HG02610 (cell line): ENCODE measurements around the gene THSD7A.

Experiments used
- ATAC-seq: cut with Tn5 transposase; IDR thresholded peaks from one replicate; pipeline ENCODE4 v1.9.1; 2021; ENCODE audit warnings: mild to moderate bottlenecking, moderate library complexity; ENCODE audit not compliant: unreplicated experiment

Gene THSD7A

DNA sequence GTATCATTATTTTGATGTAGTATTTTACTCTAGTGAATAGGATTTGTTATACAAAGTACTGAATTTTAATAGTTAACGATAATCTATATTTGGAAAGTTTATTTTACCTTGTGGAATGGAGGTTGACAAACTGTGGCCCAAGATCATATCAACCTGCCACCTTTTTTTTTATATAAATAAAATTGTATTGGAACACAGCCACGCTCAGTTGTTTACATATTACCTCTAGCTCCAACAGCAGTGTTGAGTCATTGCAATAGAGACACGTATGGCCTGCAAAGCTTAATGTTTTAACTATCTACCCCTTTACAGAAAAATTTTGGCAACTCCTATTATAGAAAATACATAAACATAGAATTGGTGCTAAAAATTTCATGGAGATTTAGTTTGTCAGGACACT, 239.3 kb downstream of the THSD7A start:
- ATAC-seq: no peak

DNA sequence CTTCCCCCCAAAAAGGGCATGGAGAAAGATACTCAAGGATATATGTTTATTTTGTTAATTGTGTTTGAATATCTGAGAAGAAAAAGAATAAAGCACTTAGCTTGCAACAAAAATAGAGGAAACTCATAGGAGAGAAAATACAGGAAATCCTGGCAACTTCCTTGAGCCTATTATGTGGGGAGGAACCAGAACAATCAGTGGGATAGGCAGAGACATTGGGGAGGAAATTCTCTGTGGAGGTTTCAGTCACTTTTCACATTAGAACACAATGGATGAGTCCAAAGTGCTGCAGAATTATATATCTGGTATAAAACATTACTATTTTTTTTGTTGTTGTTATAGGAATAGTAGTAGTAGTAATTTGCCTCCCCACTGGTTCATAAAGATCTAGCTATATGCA, 240.1 kb downstream of the THSD7A start:
- no peak for ATAC-seq

DNA sequence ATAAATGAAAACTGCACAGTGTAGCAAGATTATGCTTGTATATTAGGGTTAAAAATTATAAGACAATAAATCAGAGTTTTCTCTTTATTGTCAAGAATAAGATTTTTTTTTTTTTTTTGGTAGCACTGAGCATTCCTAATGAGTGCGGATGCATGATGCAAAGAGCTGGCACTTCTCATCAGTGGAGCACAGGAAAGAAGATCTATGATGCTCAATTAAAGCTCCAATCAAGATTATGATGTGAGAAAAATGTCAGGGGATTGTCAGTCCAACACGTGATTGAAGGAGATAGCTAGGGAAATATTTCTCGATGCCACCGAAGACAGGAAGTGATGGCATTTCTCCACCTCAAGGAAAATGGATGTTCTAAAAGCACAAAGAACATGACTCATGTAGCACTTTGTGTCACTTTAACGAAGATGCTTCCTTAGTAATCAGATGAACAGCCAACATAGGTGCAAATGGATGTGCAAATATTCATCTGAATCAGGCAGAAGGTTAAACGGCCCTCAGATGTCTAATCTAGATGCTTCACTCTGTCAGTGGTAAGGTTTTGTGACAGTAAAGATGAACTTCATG, 240.9 kb downstream of the THSD7A start:
- ATAC-seq: no peak

DNA sequence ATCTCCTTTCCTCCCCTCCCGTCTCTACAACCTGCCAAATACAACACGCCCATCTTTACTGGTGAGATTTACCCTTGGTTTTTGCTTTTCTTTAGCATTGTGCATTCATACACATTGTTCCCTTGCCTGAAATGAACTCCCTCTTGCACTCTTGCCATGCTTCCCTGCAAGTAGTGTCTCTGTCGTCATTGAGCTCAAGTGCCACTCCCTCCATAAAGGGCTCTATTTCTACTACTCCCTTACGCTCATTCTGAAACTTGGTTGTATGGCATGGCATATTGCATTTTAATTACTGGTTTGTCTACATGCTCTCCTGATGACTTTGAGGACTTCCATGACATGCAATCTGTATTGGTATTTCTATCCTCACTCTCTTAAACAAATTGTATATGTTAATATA, 242.7 kb downstream of the THSD7A start:
- ATAC-seq: no peak

DNA sequence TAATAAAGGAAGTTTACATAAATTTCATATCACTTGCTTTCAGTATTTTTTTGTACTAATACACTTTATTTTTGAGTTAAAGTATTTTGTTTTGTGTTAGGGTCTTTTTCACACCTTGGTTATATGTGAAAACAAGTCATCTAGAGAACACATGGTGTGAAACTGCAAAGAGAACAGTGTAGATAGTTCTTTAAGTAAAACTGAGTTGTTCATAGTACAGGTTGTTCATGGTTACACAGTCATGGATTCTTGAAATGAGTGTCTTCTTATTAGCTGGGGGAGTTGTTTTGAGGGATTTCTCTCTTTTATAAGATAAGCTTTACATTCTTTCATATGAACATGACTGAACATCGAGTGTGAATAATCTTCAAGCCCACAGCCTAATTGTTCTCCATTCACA, 244.2 kb downstream of the THSD7A start:
- ATAC-seq: peak; percentile 49

DNA sequence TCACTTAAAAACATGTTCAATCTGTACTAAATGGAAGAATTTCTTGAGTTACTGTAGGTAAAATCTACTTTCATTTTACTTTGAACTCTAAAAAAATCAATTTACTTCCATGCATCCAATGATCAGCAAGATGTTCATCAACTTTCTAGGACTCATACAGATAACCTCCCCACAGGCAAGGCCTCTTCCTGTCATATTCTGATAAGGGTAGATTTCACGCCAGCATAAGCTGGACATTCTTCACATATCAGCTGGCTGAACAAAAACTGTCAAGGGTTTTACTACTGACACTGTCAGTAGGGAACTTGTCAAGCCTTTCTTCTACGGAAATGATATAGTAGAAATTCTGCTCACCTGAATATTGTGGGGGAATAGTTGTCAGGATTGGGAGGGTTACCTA, 244.9 kb downstream of the THSD7A start:
- no peak for ATAC-seq

DNA sequence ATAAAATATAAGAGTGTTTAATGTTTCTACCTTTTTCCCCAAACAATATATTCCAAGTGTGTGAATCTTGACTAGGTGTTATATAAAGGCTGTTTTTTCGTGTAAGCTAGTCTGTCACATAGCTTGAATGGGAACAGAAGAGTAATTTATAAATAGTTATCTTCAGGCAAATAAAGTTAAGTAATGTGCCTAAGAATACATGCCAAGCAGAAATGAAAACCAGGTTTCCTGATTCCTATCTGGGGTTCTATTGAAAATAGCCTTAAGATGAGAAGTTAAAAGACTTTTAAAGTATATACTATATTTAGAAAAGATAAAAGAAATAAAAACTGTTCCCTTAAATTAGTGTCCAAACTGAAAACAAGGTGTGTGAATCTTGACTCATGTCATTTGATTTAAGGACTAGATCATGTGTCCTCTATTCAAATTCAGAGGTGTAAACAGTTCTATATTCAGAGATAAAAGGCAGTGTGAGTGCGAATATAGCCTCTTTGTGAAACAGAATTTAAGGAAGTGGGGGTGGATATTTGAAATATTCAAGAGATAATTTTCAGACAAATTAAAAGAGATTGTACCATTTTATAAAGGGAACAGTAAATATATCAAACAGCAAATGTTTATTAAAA, 247.5 kb downstream of the THSD7A start:
- no peak for ATAC-seq

DNA sequence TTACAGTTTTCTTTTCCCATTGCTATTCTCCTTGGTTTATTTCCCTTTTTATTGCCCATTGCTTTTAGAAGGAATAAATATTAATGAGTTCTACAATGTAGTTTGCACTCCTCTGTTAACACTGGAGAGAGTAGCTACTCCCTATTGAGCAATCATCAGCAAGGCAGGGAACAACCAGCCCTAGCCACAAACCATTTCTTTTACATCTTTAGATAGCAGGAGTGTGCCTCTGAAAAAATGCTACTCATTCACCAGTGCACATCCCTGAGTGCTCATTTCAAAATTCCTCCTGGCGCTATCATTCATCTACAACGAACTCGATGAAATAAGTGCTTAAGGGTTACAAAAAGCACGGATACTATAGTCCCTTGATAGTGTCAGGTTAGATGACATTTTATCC, 252.9 kb downstream of the THSD7A start:
- ATAC-seq: no peak

DNA sequence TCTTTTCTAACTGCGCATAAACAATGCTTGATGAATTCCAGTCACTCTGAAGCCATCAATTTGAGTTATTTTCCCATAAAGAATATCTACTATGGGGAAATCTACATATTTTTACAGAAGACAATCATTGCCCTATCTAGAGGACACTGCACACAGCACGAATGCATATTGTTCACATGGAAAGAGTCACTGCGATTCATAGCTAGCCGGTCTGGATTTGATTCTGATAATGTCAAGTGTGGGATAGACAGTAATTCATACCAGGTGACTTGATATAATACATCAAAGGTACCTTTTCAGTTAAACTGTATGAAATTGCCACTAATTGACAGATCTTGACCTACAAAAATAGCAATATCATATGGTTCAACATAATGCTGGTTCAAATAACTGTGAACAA, 255.7 kb downstream of the THSD7A start:
- ATAC-seq: no peak

DNA sequence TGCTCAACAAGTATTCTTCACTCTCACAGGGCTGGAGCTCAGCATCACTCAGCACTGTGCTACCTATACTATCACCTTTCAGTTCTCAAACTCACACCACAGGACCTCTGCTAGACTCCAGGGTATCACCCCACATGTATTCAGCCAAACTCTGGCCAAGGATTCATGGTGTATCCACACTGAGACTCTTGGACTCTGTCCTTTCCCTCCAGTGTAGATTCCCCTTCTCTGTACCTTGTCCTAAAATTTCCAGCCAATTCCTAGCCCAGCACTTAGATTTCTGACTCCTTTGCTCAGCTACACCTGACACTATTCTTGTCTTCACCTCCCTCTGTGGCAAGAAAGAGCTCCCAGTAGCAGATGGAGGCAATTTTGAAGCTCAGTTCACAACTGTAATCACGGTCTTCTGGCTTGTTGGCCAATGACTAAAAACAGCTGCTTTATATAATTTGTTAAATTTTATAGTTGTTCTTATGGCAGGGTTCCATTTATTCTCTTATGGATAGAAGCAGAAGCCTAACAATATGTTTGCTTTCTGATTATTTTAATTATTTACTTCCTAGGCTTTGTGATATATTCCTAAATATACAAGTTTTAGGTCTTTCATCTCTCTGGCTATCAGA, 258.8 kb downstream of the THSD7A start:
- ATAC-seq: no peak

DNA sequence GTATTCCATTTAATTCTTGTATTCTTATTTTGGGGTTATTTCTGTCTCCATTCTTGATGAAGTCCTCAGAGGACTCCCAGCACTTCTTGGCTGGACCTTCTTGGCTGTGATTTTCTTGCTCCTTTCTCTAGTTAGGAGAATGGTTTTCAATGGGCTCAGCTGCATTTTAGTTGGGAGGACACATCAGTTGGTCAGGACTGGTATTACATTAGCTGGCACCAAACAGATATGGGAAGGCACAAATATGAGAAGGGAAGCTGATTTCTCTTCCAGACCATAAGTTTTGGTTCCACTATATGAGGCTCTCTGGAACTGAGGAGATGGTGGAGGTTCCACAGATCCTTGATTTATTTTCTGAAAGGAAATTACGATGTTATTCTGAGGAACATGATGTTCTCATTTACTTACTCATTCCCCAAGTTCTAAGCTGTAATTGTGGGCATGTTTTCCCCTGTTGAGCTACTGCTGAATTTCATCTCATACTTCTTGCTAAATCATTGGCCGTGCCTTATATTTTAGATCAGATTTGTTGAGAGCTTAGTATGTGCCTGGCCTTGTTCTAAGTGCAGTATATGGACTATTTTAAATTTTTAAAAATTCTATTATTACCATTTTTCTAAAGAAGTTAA, 261.0 kb downstream of the THSD7A start:
- no peak for ATAC-seq

DNA sequence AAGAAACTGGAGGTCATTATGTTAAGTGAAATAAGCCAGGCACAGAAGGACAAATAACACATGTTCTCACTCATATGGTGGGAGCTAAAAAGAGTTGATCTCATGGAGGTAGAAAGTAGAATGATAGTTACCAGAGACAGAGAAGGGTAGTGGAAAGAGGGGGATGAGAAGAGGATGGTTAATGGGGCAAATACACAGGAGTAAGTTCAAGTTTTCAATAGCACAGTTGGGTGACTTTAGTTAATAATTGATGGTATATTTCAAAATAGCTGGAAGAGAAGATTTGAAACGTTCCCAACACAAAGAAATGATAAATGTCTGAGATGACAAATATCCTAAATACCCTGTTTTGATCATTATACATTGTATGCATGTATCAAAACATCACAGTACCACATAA, 261.8 kb downstream of the THSD7A start:
- ATAC-seq: no peak

DNA sequence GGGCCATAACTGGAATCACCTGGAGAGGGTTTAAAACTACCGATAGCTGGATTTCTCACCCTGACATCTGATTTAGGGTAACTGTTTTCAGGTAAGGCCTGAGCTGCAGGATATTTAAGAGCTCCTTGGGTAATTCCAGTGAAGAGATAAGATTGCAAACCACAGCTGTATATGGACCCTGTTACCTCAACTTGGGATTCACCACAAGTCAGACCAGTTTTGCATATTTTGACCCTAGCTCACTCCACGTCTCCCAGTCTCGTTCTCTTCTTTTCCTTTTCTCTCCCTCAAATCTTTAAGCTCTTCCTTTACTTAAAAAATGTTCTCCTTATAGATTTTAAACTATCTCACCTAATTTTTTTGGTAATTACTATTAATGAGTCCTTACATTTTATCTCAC, 264.4 kb downstream of the THSD7A start:
- ATAC-seq: no peak

DNA sequence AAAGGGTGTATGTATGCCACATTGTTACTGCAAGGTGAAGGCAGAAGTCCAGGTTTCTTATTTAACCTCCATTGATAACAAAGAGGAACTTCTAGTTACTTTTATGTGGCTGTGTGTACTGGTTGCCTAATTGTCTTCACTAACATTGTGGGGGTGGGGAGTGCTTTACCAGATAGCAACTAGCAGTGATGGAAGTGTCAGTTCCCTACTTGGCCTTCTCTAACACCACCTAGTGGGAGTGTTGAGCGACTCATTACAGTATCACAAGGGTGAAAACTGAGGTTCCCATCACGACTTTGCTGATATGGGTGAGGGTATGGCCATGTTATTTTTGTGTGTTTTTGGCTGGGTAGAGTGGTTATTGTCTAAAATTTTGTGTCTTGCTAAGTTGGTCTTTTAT, 274.4 kb downstream of the THSD7A start:
- peak; percentile 84 for ATAC-seq

DNA sequence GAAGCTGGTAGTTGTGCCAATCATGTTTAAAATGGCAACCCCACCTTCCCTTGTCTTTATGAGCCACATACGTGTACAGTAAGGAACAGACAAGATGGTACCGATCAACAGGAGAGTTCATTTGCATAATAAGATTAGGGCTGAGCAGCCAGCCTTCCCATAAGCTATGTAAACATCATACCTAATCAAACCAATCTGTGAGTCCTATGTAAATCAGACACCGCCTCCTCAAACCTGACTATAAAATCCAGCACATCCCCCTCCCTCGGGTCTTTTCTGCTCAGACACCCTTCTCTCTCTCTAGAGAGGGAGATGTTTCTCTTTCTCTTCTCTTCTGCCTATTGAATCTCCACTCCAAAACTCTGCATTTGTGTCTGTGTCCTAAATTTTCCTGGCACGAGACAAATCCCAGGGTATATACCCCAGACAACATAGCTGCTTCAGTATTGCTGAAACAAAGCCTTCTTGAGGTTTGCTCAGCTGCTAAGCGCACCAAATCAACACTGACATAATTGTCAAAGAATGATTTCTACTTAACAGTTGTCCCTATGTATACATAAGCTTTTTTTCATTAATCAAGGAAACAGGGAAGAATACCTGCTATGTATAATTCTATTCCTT, 279.2 kb downstream of the THSD7A start:
- no peak for ATAC-seq

DNA sequence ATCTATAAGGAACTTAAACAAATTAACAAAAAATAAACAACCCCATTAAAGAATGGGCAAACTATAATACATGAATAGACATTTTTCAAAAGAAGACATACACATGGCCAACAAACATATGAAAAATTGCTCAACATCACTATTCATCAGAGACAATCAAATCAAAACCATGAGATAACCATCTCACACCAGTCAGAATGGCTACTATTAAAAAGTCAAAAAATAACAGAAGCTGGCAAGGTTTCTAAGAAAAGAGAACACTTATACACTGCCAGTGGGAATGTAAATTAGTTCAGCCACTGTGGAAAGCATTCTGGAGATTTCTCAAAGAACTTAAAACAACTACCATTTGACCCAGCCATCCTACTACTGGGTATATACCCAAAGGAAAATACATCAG, 280.5 kb downstream of the THSD7A start:
- no peak for ATAC-seq

DNA sequence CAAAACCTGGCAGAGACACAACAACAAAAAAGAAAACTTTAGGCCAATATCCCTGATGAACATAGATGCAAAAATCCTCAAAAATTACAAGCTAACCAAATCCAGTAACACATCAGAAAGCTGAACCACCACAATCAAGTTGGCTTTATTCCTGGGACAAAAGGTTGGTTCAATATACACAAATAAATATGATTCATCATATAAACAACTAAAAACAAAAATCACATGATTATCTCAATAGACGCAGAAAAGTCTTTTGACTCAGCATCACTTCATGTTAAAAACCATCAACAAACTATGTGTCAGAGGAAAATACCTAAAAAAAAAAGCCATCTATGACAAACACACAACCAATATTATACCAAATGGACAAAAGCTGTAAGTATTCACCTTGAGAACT, 283.5 kb downstream of the THSD7A start:
- no peak for ATAC-seq

DNA sequence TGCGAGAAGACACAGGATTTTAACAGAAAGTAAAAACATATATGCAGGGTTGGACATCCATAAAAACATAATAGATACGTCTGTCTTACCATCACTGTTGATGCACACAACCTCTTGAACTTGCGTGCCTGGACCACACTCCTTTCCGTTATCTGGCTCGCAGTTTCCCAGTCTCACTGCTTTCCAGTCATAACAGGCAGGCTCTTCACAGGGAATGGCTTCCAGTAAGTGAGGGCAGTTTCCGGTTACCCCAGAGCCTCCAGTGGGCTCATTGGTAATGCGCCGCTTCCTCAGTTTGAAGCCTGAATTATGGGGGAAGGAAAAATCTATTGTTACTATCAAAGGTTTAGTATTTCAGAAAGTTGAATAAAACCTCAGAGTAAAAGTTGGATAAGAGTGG, 290.7 kb downstream of the THSD7A start:
- ATAC-seq: no peak

DNA sequence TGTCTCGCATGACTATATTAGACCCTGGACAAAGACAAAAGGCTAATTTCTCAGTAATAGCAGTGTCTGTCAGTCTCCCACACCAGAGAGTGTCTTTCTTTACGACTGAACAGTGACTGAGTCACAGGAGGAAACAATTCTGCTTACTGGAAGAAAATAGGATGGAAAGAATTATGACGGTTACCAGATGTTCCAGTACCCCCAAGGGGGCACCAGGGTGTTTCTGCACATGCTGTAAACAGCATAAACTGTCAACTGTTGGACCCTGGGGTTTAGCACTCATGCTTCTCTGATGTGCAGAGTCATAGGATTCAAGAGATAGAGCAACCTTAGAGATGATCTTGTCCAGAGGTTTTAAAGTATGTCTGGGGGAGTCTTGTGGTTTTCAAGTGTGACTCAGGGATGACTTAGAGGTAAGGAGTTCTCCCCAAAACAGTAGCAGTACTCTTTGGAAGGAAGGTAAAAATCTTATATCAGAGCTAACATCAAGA, 291.7 kb downstream of the THSD7A start:
- ATAC-seq: no peak

DNA sequence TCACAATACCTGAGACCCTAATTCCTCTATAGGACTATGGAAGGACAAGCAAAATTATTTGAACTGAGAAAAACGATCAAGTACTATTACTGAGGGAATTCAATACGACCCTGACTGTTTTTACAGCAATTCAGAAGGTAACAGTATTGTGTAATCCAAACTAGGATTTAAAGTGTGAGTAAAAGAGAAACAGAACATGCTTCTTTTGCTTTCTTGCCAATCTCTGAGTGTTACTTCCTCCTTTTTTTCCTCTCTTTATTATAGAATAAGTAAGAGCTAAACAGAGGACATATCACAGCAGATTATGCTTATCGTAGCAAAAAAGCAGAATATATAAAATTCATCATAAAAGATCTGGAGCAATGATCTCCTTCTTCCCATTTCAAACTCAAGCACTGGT, 292.1 kb downstream of the THSD7A start:
- ATAC-seq: no peak

DNA sequence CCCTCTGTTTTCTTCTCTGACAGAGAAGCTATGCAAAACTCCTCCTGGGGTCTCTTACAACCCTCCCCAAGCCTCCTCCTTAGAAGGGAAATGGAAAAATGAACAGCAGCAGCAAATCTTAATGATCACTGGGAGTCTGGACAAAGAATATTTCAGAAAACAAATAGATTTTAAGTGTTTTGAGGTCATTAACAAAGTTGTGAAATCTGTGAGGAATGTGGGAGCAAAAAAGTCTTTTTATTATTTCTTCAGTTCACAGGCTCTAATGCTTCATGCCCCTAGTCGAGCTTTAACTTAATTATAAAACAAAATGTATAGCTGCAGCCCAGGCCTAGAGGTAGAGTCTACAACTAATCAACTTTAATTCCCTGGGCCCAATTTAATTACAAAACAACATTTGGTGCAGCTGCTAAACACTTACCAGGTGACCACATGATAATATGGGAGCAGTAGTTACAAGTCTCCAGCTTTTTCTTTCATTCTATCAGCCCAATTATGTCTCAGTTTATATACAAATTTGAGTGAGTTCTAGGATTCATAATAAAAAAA, 293.2 kb downstream of the THSD7A start:
- no peak for ATAC-seq
